ENCODE data around the gene ALDH1B1.
"Not testable (repeated sequence)": the region's sequence is repeated elsewhere in the genome, so short reads cannot be mapped to it uniquely, and the experiment has no call there.

ALDH1B1 gene

GRCh38 chr9:38388283-38389223 is 3.9 kb upstream of the ALDH1B1 start:
- no peak for DNase-seq

DNA sequence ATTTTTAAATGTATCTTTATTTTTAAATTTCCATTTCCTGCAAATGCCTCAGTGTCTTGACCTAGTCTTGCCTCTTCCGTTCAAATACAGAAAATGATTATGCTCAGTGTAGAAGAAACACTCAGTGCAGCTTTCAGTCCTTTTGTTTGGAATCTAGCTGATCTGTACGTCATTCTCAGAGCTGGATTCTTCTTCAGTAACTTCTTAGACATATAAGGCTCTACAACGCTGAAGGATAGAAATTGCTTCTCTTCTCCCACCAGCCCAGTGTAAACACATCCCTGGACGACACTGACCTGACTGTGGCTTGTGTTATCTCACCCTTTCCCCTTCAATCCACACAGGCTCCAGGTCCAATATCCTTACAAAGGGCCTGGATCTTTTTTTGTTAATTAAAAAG is 3.2 kb upstream of the ALDH1B1 start:
- DNase-seq: no peak

DNA sequence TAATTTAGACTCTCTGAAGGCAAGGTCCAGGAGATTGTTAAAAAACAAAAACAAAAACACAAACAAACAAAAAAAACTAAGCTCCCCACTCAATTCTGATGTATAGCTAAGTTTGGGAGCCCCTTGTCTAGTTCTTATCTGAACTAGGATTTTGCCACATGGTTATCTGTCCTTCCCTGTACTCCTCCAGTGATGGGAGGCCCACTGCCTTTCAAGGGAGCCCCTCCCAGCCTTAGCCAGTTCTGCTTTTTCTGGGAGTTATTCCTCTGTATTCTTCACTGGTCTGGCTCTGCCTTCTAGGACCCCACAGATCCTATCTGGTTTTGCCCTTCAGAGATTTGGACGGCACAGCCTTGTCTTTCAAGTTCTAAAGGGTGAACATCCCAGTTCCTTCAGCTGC is 2.1 kb upstream of the ALDH1B1 start:
- DNase-seq: no peak

- DNase-seq: no peak
Observed at GRCh38 chr9:38390851-38391250, 1.7 kb upstream of the ALDH1B1 start.

GRCh38 chr9:38391278-38392118 is 1.0 kb upstream of the ALDH1B1 start:
- DNase-seq: no peak

DNA sequence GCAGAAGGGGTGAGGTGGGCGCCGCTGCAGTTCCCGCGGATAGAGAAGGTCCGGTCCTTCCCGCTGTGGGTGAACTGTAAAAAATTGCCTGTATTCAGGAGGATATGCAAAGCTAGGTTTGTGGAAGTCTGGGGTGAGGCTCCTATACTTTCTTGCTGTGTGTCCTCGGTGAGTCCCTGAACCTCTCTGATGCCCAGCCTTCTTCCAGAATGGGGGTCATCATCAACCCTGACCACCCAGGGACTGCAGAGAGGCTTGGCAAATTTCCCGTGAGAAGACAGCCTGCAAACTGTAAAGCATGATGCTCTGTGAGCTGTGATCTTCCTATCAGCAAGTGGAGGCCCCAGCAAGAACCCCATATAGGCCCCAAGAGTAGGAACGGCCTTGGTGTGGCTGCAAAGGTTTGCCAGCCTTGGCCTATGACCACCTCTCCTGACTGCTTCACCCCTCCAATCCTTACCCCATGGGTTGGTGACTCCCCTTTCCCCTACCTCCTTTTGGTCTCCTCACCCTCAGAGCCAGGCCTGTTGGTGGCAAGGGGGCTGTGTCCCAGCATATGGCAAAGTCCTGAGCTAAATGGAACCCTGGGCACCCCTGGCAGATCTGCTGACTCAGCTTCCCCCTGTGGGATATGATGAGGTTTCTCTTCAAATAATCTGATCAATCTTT is 760 bp downstream of the ALDH1B1 start:
- DNase-seq: no peak

- no peak for DNase-seq
Observed at GRCh38 chr9:38394416-38394815, 1.9 kb downstream of the ALDH1B1 start.

DNA sequence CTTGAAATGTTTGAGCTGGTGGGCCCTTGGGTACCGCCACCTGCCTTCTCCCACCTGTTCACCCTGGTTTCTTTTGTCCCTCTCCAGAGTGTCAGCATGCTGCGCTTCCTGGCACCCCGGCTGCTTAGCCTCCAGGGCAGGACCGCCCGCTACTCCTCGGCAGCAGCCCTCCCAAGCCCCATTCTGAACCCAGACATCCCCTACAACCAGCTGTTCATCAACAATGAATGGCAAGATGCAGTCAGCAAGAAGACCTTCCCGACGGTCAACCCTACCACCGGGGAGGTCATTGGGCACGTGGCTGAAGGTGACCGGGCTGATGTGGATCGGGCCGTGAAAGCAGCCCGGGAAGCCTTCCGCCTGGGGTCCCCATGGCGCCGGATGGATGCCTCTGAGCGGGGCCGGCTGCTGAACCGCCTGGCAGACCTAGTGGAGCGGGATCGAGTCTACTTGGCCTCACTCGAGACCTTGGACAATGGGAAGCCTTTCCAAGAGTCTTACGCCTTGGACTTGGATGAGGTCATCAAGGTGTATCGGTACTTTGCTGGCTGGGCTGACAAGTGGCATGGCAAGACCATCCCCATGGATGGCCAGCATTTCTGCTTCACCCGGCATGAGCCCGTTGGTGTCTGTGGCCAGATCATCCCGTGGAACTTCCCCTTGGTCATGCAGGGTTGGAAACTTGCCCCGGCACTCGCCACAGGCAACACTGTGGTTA is 3.3 kb downstream of the ALDH1B1 start:
- DNase-seq: no peak

- DNase-seq: no peak
Observed at GRCh38 chr9:38396371-38396671, 3.8 kb downstream of the ALDH1B1 start.

- DNase-seq: not testable (repeated sequence)
Observed at GRCh38 chr9:38399191-38399590, 6.7 kb downstream of the ALDH1B1 start.

DNA sequence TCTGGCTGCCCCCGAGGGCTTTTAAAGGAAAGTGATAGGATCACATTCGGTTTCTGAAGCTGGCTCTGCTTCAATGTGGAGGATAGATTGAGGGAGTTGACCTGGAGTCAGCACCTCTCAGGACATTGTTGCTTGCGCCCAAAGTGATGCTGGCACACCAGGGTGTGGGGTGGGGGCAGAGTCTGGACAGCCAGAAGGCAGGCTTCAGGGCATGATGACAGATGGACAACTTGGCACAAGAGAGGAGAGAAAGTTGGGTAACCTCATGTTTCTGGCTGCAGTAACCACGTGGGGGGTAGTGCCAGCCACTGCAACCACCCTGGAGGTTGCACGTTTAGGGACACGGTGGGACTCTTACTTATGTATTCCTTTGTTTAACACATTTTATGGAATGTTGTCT is 9.5 kb downstream of the ALDH1B1 start:
- DNase-seq: no peak

GRCh38 chr9:38404314-38404713 is 11.8 kb downstream of the ALDH1B1 start:
- DNase-seq: no peak

- no peak for DNase-seq
Observed at GRCh38 chr9:38405785-38406184, 13.3 kb downstream of the ALDH1B1 start.

DNA sequence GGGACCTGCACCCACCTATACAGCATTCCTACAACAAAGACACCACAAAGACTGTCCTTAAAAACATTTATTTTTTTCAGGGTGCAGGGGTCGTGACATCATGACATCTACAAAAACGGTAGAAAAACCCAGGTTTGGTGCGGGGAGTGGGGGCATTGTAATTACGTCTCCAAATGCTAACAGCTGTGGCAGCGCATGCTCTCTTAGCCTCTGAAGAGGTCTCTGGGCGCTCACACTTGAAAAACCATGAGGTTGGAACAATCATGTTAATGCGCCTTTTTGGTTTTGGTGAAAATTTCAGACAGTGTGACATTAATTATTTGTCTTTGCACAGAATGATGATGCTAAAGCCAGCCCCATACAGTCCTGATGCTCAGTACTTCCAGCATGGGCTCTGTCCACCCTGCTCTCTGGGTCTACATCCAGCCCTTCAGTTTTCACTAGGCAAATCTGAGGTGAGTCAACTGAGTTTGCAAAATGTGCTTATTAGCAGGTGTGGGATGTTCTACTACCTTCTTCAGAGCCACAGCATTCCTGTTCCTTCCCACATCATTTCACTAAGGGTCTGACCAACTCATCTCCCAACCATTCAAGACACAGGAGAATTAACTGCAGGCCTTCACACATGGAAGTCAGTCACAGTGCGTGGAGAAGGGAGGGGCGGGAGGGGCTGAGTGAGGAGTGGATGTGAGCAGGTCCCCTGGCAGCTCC is 14.1 kb downstream of the ALDH1B1 start:
- DNase-seq: no peak

DNA sequence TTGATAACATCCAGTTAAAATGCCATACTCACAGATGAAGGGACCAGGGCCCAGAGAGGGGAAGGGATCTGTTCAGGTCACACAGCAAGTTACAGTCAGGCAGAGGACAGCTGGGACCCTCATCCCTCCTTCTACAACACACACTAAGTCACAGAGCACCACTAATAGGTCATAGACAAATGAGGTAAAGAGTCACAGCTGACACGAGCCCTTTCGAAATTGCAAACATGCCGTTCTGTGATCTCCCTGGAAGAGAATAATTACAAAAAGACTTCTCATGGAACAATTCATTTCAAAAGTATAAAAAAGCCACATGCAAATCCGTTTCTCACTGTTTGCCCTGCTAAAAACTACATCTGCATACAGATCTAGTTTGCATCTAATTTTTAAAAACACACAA is 16.2 kb downstream of the ALDH1B1 start:
- DNase-seq: no peak

DNA sequence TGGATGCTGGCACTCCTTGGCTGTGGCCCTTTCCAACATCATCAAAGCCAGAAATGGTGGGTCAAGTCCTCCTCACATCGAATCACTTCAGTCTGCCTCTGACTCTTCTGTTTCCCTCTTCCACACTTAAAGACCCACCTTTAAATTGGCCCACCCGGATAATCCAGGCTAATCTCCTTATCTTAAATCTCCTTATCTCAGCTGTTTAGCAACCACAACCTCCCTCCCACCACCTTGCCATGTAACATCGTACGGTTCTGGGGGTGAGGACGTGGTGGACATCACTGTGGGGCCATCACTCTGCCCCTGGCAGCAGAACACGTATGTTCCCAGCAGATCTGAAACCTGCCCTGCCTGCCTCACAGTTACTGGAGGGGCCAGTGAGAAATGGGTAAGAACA is 20.2 kb downstream of the ALDH1B1 start:
- no peak for DNase-seq

- no peak for DNase-seq
Observed at GRCh38 chr9:38413283-38413682, 20.8 kb downstream of the ALDH1B1 start.

GRCh38 chr9:38414040-38414723 is 21.7 kb downstream of the ALDH1B1 start:
- DNase-seq: no peak

- no peak for DNase-seq
Observed at GRCh38 chr9:38415856-38416255, 23.4 kb downstream of the ALDH1B1 start.

GRCh38 chr9:38416461-38416860 is 24.0 kb downstream of the ALDH1B1 start:
- DNase-seq: no peak

Measured in central memory CD4-positive, alpha-beta T cell (primary cell).